LNCAP (cell line): Measurements from ENCODE around the gene ZNF117.

Experiments
- TF ChIP-seq, protein P1 (sequence below): fragments of 450-650 bp; IDR thresholded peaks from 2 replicates; pipeline ENCODE4 v1.5.1; 2017; ENCODE audit warnings: mild to moderate bottlenecking

ZNF117 gene

DNA sequence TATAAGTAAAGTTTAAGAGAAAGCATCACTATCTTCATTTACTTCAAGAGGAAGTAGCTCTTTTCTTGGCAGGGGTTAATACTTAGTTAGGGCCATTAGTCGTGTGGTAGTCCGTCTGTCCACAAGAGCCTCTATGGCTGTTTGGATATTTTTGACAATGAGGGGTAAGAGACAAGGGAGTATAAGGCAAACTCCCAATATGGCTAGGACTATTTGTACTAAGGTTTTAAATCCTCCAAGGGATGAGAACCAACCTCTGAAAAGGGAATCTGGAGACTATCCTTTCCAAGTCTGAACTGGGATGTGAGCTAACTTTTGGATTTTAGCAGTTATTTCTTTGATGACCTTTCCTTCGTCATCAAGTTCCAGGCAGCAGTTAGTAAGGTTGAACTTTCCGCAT is at the start of gene ZNF117:
ZNF117 (minus strand) TSS at position 101 of the 400 bp plus-strand sequence.
- TF ChIP-seq, protein P1, sequence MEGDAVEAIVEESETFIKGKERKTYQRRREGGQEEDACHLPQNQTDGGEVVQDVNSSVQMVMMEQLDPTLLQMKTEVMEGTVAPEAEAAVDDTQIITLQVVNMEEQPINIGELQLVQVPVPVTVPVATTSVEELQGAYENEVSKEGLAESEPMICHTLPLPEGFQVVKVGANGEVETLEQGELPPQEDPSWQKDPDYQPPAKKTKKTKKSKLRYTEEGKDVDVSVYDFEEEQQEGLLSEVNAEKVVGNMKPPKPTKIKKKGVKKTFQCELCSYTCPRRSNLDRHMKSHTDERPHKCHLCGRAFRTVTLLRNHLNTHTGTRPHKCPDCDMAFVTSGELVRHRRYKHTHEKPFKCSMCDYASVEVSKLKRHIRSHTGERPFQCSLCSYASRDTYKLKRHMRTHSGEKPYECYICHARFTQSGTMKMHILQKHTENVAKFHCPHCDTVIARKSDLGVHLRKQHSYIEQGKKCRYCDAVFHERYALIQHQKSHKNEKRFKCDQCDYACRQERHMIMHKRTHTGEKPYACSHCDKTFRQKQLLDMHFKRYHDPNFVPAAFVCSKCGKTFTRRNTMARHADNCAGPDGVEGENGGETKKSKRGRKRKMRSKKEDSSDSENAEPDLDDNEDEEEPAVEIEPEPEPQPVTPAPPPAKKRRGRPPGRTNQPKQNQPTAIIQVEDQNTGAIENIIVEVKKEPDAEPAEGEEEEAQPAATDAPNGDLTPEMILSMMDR, result no peak

DNA sequence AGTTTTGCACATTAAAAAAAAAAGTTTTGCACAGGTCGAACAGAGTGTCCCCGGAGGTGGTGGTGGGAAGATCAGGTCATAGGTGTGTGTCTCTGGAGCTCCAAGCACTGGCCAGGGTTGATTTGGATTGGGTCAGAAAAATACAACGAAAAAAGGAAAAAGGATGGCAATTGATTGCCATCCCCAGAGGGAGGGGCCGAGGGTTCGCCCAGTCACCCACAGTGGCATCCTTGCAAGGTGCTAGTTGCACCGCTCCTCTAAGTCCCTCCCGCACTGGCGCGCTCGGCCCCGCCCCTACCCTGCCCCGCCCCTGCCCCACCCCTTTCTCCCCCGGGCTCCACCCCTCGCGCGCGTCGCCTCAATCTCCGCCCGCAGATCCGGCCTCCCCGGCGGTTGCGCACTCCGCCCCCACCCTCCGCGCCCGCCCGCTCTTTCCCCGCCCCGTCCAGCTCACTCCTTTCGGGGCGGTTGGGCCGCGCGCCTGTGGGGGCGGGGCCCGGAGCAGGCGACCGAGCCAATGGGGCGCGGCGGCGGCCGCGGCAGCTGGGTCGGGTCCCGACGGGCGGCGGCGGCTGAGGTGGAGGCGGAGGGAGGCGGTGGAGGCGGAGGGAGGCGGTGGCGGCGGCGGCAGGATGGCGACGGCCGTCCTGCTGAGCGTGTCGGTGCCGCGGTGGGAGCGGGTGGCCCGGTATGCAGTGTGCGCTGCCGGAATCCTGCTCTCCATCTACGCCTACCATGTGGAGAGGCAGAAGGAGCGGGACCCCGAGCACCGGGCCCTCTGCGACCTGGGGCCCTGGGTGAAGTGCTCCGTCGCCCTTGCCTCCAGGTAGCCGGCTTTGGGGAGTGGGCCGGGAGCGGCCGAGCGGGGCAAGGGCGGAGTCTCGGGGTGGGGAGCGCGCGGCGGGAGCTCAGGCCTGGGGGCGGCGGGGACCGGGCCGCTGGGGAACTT is 47.2 kb upstream of the ZNF117 start:
- TF ChIP-seq, protein P1, result no peak; the same call in 1 of the 2 replicates

DNA sequence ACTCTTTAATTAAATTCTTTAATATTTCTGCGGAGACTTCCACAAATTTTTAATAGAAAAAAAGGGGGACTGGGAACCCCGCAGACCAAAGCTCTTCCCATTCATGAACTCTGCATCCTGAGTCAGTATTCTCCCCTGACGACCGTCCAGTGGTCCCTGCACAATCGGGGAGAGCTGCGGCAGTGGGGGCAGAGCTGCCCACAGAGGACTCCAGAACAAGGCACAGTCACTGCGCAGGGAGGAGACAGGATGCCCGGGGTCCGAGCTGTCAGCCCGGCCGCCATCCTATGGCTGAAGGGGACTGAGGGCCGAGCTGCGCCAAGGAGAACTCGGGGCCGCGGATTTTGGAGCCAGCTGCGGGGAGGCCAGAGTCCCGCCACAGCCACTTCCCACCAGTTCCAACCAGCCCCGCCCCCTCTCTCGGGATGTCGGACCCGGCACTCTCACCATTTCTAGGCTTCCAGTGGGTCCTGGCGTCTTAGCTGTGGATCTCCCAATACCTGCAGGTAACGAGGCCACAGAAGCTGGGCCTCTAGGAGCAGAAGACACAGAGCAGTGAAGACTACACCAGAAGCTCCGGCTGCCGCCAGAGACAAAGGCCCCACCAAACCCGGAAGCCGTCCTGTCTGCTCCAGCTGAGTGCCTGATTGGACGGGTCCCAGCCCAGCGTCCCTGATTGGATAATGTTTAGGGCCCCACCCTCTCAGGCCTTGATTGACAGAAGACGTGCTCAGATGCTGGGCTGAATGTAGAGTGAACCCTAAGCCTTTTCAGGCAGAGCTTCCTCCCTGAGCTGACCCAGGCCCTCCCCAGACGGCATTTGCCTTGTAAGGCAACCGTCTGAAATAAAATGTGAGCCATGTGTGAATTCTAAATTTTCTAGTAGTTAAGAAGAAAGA is 15.5 kb upstream of the ZNF117 start, which contains the start of gene ERV3-1:
ERV3-1 (minus strand) TSS at position 594 of the 899 bp plus-strand sequence. CDS start 13,661 bp downstream, outside the sequence.
- TF ChIP-seq, protein P1, result no peak

DNA sequence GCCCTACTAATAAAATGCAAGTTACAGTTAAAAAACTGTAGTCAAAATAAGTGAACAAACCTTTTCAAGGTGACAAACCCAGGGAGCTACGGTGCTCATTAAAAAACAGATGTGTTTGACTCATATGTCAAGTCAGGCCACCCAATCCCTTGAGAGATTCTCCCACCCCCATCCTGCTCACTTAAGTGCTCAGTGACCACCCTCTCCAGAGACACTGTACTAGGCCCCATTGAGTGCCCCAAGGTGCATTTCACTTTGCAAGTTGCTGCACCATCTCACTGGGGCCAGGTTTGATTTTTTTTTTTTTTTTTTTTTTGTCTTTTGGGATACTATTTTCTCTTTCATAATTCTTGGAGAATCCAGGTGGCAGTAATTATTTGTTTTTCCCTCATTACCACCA is 13.7 kb upstream of the ZNF117 start:
- TF ChIP-seq, protein P1, result no peak

DNA sequence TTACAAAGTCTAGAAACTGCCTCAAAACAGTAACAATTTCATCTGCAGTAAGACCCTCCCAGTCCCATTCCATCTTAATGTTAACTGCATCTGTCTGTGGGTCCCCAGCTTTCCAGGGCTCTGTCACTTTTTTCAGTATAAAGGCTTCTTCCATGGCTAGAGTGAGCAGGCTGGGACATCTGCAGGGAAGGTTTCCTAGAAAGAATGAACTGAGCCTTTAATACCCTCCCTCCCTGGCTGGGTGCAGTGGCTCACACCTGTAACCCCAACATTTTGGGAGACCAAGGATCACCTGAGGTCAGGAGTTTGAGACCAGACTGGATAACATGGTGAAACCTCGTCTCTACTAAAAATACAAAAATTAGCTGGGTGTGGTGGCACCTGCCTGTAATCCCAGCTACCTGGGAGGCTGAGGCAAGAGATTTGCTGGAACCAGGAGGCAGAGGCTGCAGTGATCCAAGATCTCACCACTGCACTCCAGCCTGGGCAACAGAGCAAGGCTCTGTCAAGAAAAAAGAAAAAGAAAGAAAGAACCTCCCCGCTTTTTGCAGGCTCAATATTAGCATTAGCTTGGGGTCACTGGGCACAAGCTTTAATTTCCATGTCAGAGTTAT is 12.2 kb upstream of the ZNF117 start:
- TF ChIP-seq, protein P1, result no peak

DNA sequence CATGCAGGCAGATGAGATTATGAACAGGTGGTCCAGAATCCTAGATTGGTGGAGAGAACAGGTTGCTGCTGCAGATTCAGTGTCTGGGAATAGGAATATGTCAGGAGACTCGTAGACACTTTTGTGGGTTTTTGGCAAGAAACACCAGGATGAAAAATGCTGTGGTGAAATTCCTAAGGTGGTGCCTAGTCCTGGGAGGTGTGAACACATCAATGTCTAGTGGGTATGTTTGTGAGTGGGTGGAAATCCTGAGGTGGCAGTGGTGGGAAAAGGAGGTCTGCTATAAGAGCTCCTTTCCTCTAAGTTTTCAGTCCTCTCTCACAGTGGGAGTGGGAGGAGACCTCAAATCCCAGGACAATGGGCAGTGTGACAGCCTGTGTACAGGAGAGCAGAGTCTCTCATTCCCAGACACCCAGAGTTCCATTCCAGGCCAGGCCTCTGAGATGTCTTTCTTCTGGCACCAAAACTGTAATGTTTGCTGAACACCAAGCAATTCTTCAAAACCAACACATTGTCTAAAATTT is 10.5 kb upstream of the ZNF117 start:
- TF ChIP-seq, protein P1, result no peak
